AG09309 (cell line): ENCODE results near the gene EPN3.

Experiments used
- DNase-seq: peaks from one replicate; pipeline ENCODE4 v3.0.0-alpha.2; 2010; ENCODE audit warnings: low read depth
- H3K4me3 ChIP-seq: 2 replicates; pipeline ENCODE4 v1.5.1; 2011; ENCODE audit warnings: mild to moderate bottlenecking, low read depth, low read length, moderate library complexity; ENCODE audit not compliant: control insufficient read depth
- CTCF ChIP-seq: IDR thresholded peaks from 2 replicates; pipeline ENCODE4 v1.5.1; 2011; ENCODE audit warnings: mild to moderate bottlenecking, low read depth, low read length, inconsistent platforms; ENCODE audit not compliant: insufficient read depth, control insufficient read depth; ENCODE audit errors: missing control alignments

EPN3 gene

GRCh38 chr17:50554201-50554600, 21.7 kb downstream of the EPN3 start:
- DNase-seq = no peak
- no peak overlapping the region for H3K4me3 ChIP-seq
- no peak for TF ChIP-seq CTCF

GRCh38 chr17:50556803-50557202, 24.3 kb downstream of the EPN3 start:
- DNase-seq = no peak
- TF ChIP-seq CTCF = no peak
- no peak overlapping the region for H3K4me3 ChIP-seq

- no peak for DNase-seq
- no peak overlapping the region for H3K4me3 ChIP-seq
- no peak for TF ChIP-seq CTCF
These were observed 25.1 kb downstream of the EPN3 start for GRCh38 chr17:50557630-50558029.

- DNase-seq = no peak
- H3K4me3 ChIP-seq = no peak overlapping the region
These were observed 25.6 kb downstream of the EPN3 start for GRCh38 chr17:50558091-50558490.

GRCh38 chr17:50558581-50558940, 26.0 kb downstream of the EPN3 start:
- H3K4me3 ChIP-seq = no peak overlapping the region
- no peak for DNase-seq
- no peak for TF ChIP-seq CTCF

More at GRCh38 chr17:50558091-50558490, 25.6 kb downstream of the EPN3 start:
- TF ChIP-seq CTCF = no peak

GRCh38 chr17:50558941-50559614, 26.5 kb downstream of the EPN3 start:
- no peak for TF ChIP-seq CTCF
- no peak overlapping the region; the same call in 1 of the 2 replicates for H3K4me3 ChIP-seq
- no peak for DNase-seq

GRCh38 chr17:50559674-50560184, 27.2 kb downstream of the EPN3 start:
- no peak for TF ChIP-seq CTCF
- DNase-seq = no peak
- peak overlapping the region; percentile 40 for H3K4me3 ChIP-seq
